Measurements from ENCODE around the gene MAP2K4.

DNA sequence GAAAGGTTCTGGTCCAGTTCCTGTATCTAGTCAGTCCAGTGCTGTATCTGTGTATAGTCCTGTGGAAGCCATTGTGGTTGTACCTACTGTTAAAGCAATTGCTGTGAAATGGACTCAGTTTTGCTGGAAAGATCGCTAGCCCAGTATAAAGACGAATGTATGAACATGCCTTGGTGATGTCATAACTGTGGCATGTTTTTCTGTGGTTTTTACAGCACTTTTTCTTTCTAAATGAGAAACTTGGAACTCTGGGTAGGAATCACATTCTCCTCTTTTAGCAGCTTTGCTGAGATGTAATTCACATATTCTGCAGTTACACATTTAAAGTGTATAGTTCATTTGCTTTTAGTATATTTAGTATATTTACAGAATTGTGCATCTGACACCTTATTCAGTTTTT lies 58.1 kb downstream of the MAP2K4 start:
- TF ChIP-seq CTCF (IDR thresholded peaks at IDR 0.05; ENCODE audit: poor library complexity), result no peak
- no peak for TF ChIP-seq EZH2phosphoT487 (IDR thresholded peaks at IDR 0.05; ENCODE audit: low read depth, severe bottlenecking, unreplicated experiment)
